ENCODE measurements around the gene RTKN. TPM values are rescaled to one million over a fixed set of nuclear protein-coding genes. Genes with fewer than 3 reads are reported as not detected.

Gene RTKN
- total and polyA plus RNA-seq, 2 of the 13 experiments (the other 11 are each of a cell fraction or from before 2014, with no cell fraction given) = 159 to 166 TPM

- TF ChIP-seq TFAP4 (IDR thresholded peaks at IDR 0.05; ENCODE audit: borderline replicate concordance, low read depth) (peak; percentile 26; the same call in 1 of the 2 replicates), RARG (CRISPR knock-in tag; IDR thresholded peaks at IDR 0.05; ENCODE audit: low read depth) (no peak), ZNF383 (CRISPR knock-in tag; IDR thresholded peaks at IDR 0.05; ENCODE audit: borderline replicate concordance) (no peak), SOX6 (IDR thresholded peaks at IDR 0.05) (no peak), SOX6 (CRISPR knock-in tag; IDR thresholded peaks at IDR 0.05) (peak; percentile 54), SNAI1 (CRISPR knock-in tag; IDR thresholded peaks at IDR 0.05; ENCODE audit: borderline replicate concordance) (no peak), SRSF1 (optimal IDR thresholded peaks at IDR 0.05; ENCODE audit: low read depth, low read length) (no peak), ZNF441 (CRISPR knock-in tag; IDR thresholded peaks at IDR 0.05; ENCODE audit: borderline replicate concordance) (no peak), ZBTB2 (CRISPR knock-in tag; IDR thresholded peaks at IDR 0.05; ENCODE audit: low read depth) (no peak), MXD3 (CRISPR knock-in tag; IDR thresholded peaks at IDR 0.05) (no peak), TFDP2 (CRISPR knock-in tag; IDR thresholded peaks at IDR 0.05) (peak; percentile 85), ZNF605 (CRISPR knock-in tag; IDR thresholded peaks at IDR 0.05) (peak; percentile 71), RERE (CRISPR knock-in tag; IDR thresholded peaks at IDR 0.05; ENCODE audit: low read depth) (no peak), POGZ (CRISPR knock-in tag; IDR thresholded peaks at IDR 0.05) (peak; percentile 66), MXD1 (CRISPR knock-in tag; IDR thresholded peaks at IDR 0.05) (peak; percentile 87), ZNF672 (CRISPR knock-in tag; IDR thresholded peaks at IDR 0.05) (no peak), TERF1 (CRISPR knock-in tag; IDR thresholded peaks at IDR 0.05) (no peak)
Observed at GRCh38 chr2:74421221-74421870, 20.4 kb downstream of the RTKN start, which contains the start of the genes C2orf81 and WDR54 (continued).
